MV-4-11 (cell line): ENCODE data around the gene PCNX4.
A peak's percentile ranks its signal among the peaks of the same experiment; 100 is the strongest.
"Not testable (repeated sequence)": the region's sequence is repeated elsewhere in the genome, so short reads cannot be mapped to it uniquely, and the experiment has no call there.

Source experiments
- DNase-seq: peaks from one replicate; lab custom pipeline; 2025; lab: John Stamatoyannopoulos, UW

Gene PCNX4

DNA sequence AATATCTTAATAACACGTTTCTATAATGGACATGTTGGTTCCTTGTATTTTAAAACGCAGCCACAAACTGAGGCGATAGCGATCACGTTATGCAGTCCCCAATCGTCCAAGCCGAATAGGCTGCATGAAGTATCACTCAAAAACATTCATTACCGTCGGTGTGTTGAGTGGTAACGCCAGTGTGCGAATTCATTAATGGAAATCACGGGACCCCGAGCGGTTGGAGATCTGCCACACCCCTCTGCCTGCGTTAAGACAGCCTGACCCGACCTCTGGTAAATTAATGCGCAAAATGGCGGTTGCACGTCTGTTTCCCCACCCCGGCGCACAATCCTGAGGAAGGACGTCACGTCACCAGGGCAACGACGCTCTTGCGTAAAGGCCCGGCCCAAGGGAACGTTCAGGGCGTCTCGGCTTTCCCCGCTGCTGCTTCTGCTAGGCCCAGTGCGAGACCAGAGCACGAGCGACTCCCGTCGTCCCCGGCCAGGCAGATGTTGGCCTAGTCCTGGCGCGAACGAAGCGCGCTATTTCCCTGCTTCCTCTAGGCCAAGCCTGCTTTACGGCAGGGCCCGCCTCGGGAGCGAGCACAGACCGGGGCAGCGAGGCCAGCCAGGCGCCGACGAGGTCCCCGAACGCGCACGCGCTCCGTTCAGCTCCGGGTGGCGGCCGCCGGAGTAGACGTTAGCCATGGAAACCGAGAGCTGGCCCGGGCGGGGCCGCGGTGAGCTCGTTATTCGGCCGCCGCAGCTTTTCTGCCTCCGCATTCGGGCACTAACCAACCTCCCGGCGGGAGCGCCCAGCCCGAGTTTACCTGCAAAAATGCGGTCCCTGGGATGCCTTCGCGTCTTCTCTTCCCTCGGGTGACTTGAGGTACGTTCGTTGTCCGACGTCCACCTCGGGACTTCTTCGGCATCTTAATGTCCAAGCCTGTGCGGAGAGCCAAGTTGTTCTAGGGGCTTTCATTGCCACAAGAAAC is at the start of gene PCNX4:
TSS of gene PCNX4 (plus strand) at position 374 of the 976 bp plus-strand sequence. CDS start 15,716 bp downstream, outside the sequence.
- peak; percentile 98 for DNase-seq

DNA sequence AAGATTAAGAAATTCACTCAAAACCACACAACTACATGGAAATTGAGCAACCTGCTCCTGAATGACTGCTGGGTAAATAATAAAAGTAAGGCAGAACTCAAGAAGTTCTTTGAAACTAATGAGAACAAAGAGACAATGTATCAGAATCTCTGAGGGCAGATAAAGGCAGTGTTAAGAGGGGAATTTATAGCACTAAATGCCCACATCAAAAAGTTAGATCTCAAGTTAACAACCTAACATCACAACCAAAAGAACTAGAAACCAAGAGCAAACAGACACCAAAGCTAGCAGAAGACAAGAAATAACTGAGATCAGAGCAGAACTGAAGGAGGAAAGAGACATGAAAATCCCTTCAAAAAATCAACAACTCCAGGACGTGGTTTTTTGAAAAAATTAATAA is 43.7 kb upstream of the PCNX4 start:
- DNase-seq = not testable (repeated sequence)

DNA sequence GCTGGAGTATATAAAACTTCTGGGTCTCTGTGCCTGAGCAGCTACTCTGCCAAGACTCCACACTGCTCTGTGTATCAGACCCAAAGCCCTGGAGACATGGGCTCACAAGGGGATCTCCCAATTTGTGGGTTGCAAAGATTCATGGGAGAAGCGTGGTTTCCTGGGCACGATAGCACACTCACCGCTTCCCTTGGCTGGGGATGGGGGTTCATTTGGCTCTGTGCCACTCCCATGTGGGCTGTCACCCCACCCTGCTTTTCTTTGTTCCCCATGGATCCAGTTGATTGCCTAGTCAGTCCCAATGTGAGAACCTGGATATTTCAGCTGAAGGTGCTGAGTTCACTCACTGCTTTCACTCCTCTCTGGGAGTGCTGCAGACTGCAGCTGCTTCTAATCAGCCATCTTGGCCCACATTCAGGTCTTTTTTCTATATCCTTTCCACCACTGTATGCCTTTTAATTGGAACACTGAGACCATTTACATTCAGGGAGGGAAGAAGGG is 40.0 kb upstream of the PCNX4 start:
- no peak for DNase-seq

DNA sequence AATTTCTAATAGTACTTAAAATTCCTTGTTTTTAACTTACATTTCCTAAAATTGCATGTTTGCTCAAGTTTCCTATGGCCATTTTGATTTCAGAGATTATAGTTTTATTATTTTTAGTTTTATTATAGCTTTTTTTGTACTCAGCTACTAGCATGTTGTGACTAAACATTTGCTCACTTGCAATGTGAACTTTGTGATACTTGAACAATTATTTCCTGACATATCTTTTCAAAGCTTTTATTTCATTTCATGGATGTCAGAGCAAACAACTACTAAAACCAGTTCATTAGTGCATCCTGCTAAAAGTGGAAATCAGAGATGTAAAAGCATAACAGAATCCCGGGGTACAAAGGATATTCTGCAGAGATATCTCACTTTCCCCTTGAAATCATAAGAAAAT is 33.6 kb upstream of the PCNX4 start:
- DNase-seq = no peak

DNA sequence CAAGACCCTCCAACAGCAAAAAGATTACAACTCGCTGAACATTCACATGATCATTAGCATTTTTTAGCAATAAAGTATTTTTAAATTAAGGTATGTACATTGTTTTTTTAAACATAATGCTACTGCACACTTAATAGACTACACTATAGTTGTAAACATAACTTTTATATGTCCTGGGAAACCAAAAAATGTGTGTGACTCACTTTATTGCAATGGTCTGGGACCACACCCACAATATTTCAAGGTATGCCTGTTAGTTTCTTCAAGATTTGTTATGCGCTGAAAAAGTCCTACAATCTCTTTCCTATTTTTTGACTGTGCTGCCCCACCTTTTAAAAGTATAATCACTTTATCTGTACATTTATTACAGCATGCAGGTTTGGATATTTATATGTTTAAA is 30.4 kb upstream of the PCNX4 start:
- DNase-seq = no peak

DNA sequence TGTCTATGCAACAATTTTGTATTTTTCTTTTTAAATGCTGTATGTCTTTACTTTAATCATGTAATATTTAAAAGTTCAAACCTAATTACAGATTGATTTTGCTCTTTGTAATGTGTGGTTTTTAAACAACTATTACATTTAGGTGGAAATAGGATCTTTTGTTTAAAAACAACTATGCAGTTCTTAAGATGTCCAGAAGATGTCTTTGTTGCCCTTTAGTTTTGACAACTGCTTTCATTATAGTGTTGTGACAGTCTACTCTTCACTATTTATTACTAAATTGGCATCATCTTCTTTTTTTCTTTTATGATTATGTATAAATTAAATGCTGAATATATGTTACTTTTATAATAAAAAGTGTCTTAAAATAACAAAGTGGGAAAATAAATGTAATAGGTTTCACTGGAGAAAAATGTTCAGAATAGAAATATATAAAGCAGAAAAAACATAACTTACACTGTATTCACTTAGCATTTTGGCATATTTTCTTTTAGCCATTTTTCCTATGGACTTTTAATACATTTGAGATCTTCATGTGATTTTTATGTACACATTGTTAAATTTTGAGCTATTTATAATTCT is 27.1 kb upstream of the PCNX4 start:
- peak; percentile 44 for DNase-seq

DNA sequence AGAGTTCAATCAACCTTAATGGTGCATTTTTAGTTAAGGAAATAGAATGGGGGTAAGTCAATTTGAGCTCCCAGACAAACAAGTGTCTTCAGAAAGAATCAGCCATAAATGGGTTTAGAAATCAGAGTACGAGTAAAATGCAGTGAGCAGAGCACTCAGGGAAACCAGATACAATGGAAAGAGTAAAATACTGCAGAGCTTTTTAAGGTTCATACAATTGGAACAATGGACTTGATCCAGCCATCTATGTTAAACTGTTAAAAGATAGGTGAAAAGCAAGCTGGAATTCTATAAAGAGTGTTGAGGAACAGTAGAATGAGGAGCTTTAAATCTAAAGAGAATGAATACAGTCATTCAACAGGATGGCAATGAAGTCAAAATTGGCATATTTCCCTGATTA is 23.8 kb upstream of the PCNX4 start:
- DNase-seq = no peak

DNA sequence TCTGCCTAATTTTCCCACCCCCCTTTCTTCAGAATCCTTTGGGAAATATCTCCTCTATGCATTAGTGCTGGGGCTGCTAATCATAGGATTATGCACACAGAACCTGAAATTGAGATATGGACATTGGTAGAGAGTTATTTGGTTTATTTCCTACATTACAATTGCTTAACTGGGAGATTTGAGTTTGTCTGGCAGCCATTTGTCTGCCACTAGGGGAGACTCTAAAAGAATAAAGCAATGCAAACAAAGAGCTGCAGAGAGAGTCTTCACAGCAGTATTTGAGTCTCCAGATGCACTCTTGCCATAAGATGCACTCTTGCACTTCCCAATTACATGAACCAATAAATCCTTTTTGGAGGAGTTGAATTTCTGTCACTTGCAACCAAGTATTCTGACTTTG is 12.0 kb upstream of the PCNX4 start:
- DNase-seq = no peak

DNA sequence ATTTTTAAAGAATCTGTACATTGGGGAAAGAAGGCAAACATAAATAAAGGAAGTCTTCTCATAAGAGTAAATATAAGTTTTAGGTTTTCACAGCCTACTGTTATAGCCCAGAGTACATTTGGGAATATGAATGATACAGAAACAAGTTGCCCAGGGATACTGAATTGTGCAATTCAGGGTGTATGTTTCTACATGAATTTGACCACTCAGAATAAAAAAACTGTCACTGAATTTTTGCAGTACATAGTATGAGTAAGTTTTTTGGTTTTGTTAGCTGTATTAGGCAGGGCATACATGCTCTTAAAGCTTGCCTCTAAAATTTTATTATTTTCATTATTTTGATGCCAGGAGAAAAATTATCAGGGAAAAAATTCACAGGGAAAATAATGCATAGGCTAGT is 6.6 kb upstream of the PCNX4 start:
- peak; percentile 39 for DNase-seq

DNA sequence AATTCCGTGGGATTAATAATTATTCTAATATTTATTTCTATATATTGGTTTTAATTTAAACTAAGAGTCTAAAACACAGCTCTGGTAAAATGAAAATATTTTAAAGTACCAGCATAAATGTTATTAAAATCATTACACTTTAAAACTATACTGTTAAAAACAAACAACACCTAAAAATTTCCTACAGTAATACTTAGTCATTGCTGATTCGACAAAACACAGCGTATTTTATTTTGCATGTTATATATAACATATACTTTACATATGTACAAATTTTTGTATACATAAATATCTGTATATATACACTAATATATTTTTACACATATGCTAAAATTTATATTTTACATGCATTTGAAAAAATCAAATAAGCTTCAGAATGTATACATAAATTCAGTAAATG is 6.0 kb upstream of the PCNX4 start:
- no peak for DNase-seq

DNA sequence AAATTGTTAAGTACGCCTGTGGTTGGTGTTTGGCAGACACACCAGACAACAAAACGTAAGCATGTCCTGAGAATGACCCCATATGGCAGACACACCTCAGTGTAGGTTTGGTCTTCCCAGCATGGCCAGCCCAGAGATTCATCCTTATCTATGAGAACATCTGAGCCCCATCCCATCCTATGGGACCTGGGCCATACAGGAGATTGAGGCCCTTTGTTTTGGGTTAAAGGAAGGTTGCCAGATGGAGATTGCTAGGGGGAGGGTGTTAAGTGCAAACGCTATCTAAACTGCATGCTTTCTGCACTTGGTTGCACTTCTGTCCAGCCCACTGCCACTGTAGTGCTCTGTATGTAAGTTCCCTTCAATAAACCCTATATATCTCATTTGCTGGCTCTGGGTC is 4.1 kb upstream of the PCNX4 start:
- DNase-seq = no peak

DNA sequence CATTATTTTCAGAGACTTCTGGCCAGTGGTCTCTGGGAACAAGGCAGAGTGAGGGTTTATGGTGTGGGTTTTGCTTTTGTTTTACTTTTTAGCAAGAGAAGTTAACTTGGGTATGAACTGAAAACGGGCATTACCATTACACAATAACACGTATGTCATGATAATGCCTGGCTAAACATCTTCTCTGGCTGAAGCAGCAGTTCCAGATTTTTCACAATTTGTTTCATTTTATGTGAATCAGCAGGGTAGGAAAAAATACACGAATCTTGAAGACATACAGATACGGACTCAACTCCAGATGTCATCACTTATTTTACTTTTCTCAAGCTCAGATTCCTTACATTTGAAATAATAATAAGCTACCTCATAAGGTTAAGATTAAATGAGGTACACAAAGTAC is 2.5 kb upstream of the PCNX4 start:
- peak; percentile 21 for DNase-seq

DNA sequence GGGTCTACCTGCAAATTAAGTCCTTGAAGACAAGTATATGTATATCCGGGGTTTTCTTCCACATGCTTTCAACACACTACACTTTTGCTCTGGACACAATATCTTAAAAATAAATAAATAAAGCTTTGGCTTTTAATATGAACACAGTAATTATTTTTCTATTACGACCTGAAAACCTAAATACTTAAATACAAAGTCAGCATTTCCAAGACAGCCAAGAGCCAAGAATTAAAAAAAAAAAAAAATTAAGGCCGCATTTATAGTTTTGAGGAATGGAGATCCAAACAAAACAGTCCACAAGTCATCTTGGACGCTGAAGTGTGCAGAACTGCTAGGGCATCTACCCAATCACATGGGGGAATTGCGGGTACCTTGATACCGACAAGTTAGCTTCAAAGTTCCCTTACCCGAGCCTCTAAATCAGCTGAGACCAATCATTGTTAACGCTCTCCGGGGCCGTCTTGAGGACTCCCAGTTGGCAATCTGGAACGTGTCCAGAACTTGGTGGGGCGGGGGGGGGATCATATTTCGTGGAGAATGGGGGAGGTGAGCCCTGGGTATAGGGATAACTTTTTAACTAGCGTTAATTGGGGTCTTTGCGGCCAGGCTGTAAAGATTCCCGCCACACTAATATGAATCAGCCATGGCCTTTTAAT is 731 bp upstream of the PCNX4 start:
- peak; percentile 8 for DNase-seq

DNA sequence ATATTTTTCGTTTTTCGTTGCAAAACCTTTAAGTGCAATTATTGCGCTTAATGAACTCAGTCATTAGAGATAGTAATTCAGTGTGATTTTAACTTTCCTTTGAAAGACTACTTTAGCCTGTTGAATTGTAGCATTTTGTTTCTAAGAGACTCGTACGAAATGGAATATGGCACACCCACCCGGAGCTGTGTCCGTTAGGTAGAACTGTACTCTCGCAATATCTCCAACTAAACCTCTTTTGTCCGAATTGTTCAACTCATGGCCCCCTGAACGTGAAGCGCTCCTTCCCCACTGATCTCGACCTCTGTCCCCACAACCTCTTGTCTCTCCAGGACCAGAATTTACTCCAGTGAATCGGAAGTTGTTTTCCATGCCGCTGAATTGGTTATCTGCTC is 800 bp downstream of the PCNX4 start:
- DNase-seq = peak; percentile 27

DNA sequence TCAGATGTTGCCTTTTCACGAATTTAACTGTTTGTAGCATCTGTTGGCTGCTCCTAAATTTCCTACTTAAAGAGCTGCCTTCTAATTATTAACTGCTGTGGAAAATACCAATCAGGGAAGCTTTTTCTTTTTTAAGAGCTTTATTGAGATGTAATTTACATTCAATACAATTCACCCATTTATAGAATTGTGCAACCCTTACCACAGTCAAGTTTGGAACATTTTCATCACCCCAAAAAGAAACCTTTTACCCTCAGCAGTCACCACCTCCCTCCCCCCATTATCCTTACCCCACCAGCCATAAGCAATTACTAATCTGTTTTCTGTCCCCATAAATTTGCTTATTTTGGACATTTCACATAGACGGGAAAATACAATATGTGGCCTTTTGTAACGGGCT is 1.4 kb downstream of the PCNX4 start:
- no peak for DNase-seq

DNA sequence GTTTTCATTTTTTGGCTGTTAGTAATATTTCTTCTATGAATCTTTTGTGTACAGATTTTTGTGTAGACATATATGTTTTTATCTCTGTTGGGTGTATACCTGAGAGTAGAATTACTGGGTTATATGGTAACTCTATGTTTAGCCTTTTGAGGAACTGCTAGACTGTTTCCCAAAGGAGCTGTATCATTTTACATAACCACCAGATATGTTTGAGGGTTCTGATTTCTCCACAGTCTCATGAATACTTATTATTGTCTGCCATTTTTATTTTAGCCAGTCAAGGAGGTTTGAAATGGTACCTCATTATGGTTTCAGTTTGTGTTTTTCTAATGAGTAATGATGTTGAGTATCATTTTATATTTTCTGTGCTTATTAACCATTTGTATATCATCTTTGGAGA is 1.9 kb downstream of the PCNX4 start:
- DNase-seq = peak; percentile 23

DNA sequence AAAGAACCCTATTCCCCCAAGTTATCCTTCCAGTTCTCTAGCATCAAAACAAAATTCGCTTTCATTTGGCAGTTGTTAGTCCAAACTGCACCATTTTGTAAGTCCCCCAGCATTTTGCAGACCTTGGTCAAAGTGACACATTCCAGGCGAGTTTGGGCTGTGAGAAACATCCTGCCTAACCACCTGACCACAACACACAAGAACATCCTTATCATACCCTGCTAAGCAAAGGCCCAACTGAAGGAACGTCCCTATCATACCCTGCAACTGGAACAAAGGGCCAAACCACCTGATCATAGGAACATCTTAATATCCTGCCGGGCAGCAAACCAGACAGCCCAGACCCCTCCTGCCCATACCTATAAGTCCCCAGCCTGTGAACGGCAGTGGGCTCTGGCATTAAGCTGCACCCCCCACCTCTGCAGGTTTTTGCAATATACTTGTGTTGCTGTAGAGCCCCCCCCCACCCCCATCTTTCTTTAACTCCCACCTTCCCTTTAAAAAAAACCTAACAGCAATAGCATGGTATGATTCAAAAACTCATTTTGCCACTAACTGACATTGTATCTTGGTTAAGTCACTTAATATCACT is 2.7 kb downstream of the PCNX4 start:
- DNase-seq = no peak

DNA sequence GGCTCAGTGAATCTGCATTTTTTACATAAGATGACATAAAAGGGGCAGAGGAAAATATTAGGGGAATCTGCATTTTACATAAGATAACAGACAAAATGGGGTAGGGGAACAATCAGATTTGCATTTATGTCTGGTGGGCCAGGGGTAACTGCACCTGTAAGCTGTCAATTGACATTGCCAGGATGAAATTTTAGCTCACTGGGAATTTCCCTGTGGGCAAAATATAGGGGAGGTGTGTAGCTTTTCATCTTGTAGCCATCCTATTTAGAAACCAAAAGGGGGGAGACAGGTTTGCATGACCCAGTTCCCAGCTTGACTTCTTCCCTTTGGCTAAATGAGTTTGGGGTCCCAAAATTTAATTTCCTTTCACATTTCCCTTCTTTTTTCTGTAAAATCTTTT is 3.5 kb downstream of the PCNX4 start:
- DNase-seq = no peak

DNA sequence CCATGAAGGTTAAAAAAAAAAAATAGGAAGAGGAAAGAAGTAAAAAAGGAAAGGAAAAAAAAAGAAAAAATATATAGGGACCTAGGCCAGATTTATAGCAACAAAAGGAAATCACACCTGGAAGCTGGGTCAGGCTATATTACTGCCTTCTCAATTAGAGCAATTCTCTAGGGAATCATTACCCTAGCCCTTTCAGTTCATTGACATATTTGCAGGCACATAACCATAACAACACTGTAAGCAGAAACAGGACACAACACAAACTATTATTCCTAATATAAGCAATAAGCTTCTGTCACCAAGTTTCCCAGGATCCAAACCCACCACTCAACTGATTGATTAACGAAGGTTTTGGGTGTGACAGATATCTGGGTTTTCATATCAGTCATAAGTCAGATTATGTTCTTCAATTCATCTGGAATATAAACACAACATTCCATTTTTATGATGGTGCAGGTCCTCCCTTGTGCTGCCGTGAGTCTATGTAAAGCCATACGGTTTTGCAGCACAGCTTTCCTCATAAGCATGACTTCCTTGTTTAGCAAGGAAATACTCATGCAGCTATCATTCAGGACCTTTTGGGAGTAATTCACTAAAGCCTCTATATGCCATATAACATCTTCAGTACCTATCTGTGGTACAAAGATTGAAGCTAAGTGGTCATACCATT is 4.2 kb downstream of the PCNX4 start:
- DNase-seq = no peak

DNA sequence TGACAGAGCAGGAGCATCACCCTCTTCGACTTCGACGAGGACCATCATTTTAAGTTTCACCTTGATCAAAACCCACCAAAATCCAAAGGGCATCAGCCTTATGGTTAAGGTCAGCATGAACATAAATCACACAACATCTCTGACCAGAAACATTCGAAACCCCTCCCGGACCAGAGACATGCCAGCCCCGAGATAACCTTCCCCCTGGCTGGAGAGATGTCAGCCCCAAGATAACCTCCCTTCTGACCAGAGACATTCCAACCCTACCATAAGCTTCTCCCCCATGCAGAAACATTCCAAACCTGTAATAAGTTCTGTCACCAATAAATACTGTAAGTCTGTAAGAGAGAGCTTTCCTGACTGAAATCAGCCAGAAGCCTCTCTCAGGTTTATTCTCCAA is 6.3 kb downstream of the PCNX4 start:
- no peak for DNase-seq

DNA sequence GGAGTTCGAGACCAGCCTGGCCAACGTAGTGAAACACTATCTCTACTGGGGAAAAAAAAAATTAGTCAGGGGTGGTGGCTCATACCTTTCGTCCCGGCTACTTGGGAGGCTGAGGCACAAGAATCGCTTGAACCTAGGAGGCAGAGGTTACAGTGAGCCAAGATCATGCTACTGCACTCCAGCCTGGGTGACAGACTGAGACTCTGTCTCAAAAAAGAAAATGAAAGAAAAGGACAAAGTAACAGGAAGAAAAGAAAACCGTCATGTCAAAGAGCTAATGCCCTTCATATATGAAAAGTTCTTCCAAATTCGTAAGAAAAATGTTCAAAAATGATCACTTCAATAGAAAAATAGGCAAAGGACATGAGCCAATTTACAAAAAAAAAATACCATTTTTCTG is 8.1 kb downstream of the PCNX4 start:
- not testable (repeated sequence) for DNase-seq

DNA sequence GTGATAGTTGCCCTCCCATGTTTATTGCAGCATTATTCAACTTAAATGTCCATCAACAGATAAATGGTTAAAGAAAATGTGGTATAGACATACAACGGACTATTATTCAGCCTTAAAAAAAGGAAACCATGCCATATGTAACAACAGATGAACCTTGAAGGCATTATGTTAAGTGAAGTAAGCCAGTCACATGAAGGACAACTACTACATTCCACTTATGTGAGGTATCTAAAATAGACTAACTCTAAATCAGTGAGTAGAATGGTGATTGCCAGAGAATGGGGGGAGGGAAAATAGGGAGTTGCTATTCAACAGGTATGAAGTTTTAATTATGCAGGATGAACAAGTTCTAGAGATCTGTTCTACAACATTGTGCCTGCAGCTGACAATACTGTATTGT is 10.1 kb downstream of the PCNX4 start:
- DNase-seq = no peak
